HG03097 (cell line): ENCODE data around the gene CTNNBIP1.
A peak's percentile ranks its signal among the peaks of the same experiment; 100 is the strongest.

Experiments used
- ATAC-seq: cut with Tn5 transposase; IDR thresholded peaks from one replicate; pipeline ENCODE4 v1.9.1; 2021; ENCODE audit not compliant: unreplicated experiment, low FRiP score

CTNNBIP1 gene

DNA sequence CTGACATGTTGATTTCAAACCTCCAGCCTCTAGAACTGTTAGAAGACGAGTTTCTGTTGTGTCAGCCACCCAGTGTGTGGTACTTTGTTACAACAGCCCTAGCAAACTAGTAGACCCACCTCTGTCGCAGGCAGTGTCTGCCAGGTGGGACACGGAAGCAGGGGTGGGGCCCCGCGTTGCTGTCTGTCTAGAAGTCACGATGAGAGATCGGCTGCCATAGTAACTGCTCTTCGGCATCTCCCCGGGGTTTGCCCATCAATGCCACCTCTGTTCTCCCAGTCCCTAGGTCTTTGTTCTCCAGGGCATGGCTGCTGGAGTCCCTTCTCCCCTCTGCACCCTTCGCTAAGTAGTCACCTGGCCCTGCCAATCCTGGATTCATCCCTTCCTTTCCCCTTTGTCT lies 71.1 kb downstream of the CTNNBIP1 start:
- no peak for ATAC-seq

DNA sequence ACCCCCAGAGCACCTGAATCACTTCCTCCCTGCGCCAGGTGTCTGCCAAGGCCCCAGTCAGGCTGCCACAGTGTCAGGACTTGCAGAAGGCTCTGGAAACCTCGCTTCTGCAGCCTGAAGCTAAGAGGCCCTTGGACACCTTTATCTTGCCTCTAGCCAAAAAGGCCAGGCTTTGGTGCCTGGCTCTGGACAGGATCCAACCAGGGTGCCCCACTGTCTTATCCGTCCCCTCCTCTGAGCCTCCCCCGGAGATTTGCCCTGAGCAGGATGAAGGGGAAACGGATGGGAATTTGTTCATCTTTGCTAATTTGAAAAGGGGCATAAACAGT lies 73.5 kb downstream of the CTNNBIP1 start:
- no peak for ATAC-seq

GRCh38 chr1:9835758-9836631 lies 74.1 kb downstream of the CTNNBIP1 start:
- no peak for ATAC-seq

GRCh38 chr1:9835404-9835757 lies 74.7 kb downstream of the CTNNBIP1 start:
- ATAC-seq = no peak

DNA sequence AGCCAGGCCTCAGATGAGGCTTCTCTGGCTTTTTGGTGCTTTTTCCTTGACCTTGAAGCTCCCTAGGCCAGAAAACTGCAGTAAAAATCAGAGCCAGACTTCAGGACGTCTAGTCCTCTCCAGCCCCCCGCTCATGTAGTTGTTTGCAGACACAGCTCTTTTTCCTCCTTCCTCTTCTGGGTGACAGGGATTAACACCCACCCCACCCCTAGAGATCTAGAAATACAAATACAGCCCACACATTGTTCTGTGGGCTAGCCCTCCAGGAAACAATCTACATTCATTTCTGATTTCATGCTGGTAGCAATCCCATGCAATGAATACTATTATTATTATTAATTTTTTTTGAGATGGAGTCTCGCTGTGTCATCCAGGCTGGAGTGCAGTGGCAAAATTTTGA lies 76.4 kb downstream of the CTNNBIP1 start:
- ATAC-seq = no peak

DNA sequence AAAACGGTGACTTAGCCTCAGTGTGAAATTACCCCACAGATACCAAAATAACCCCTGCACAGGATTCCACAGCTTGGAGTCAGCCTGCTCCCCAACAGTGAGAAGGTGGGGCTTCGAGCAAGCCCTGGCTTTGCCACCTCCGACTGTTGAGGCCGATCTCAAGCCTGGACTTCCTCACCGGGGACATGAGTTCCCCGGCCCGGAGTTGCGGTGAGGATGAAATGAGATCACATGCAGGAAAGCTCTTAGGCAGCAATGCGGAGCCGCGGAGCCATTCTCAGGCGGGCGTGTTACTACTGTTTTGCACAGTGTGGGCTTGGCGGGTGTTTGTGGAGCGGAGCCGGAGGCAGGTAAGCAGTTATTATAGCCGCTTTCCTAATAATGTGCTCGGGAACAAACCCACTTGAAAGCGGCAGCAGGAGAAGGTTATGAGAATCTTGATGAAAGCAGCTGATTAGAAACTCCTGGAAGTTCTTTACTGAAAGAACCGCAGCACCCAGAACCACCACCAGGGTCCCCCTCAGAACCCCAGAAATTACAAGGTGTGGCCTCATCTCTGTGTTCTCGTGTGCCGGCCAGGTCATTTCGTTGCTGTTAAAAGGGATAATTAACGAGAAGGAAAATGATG lies 82.4 kb downstream of the CTNNBIP1 start:
- ATAC-seq = no peak

DNA sequence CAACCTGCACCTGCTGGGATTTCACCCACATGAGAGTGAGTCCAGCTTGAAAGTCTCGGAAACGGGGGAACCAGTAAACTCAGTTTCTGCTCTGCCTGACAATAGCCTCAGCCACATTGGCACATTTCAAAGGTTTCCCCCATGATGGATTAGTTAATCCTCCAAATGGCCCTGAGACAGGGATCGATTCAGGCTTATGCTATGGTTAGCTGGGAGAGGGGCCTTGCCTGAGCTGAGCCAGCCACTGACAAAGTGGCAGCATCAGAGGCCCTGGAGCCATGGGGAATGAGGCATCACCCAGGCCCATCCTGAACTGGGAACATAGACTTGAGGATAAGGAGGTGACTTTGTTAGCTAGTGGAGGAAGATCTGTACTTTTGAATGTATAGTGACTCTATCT lies 83.5 kb downstream of the CTNNBIP1 start:
- no peak for ATAC-seq

DNA sequence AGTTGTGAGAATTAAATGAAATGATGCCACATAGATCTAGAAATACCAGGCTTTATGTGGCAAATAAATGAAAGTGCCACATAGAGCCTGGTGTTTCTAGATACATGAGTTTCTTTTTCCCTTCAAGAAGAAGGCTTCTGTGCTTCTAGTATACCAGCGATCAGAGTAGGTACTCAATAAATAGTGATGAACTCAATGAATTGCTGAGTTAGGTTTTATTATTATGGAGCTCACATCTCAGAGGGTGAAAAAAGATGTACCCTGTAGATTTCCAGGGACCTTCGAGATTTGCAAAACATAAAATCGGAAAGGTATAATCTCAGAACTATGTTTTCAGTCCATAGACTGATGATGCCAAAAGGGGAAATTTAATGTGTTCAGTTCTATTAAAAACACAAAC lies 84.0 kb downstream of the CTNNBIP1 start:
- no peak for ATAC-seq

- ATAC-seq = no peak
These were observed 84.7 kb downstream of the CTNNBIP1 start for GRCh38 chr1:9825093-9826074.

GRCh38 chr1:9824702-9825089 lies 85.4 kb downstream of the CTNNBIP1 start:
- ATAC-seq = no peak

DNA sequence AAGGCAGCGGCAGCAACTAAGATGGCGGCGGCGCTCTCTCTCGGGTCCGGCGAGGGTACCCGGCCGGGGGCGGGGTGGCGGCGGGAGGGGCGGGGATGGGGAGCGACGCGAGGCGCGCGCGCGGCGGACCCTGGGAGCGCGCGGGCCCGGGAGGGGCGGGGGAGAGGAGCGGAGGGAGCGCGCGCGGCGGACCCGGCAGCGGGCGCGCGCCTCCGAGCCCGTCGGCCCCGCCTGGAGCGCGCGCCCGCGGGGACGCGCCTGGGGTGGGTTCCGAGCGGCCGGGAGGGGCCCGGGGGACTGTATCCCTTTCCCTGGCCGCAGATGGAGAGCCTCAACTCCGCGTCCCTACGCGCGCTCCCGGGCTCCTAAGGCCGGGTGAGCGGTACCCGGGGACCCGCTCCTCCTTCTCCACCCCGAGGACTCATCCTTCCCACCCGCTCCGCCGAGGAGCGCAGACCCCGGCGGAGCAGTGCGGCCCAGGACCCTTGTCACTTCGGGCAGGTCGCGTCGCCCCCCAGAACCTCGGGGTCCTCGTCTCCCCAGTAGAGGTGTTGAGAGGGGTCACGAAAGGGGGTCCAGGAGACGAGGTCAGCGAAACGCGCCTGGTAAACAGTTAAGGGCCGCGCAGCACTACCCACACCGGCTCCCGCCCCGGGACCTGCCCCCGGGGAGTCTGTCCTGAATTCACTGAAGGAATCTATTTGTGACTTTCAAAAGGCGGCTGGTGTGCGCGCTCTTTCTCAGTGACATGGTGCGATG lies 85.9 kb downstream of the CTNNBIP1 start, which contains the start of gene CLSTN1:
TSS of gene CLSTN1 (minus strand) at position 23 of the 759 bp plus-strand sequence. CDS start 232 bp downstream, outside the sequence.
- ATAC-seq = peak; percentile 48

DNA sequence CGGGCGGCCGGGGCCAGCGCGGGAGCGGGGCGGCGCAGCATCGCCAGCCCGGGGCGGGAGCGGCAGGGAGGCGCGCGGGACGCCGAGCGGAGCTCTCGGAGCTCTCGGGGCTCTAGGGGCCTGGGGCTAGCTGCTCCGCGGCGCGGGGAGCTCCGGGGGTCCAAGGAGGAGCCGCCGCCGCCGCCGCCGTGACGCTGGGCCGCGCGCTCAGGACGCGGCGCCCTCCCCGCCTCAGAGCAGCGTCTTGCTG lies 86.5 kb downstream of the CTNNBIP1 start:
- ATAC-seq = peak; percentile 15

GRCh38 chr1:9822897-9823692 lies 87.0 kb downstream of the CTNNBIP1 start:
- no peak for ATAC-seq

DNA sequence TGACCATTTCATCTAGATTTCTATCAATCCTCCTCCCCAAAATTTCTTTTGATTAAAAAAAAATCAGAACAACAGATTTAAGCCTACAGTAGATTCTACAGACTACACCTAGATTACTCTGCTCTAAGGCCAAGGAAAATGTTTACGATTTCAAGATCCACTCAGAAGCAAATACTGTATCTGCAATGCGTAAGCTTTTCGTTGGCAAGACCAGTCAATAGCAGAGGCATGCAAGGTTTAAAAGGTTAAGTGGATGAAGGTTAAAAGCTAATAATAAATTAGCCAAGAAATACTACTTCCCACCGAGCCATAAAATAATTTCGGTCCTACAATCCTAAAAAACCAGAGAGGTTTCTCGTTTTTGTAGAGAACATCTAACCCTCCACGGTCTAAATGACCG lies 87.6 kb downstream of the CTNNBIP1 start:
- ATAC-seq = no peak

- no peak for ATAC-seq
These were observed 88.4 kb downstream of the CTNNBIP1 start for GRCh38 chr1:9821710-9822109.

DNA sequence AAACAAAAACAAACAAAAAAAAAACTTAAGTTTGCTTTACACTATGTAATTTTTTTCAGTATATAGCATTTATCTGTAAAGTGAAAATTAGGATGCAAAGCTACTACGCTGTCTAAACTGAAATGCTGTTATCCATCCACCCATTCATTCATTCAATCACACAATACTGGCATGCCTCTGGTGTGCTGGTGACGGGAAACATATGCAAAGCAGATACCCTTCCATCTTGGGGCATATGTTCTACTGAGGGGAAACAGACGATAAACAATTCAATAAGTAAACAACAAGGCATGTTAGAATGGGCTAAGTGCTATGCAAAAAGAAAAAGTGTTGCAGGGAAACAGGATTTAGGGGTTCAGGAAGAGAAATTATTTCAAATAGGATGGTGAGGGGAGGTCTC lies 89.5 kb downstream of the CTNNBIP1 start:
- ATAC-seq = no peak

DNA sequence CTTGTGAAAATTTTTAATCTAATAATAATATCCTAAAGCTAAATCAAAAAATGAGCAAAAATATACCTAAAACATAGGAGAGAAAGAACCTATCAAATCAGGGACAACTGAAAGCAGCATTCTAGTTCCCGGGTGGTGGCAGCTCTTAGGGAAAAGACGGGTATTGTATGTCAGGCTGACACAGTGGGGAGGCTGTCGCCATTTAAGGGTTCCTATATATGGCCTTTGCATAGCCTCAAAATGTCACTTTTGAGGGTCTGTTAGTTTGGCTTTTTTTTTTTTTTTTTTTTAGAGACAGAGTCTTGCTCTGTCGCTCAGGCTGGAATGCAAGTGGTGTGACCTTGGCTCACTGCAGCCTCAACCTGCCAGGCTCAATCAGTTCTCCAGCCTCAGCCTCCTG lies 92.3 kb downstream of the CTNNBIP1 start:
- ATAC-seq = no peak

- ATAC-seq = no peak
These were observed 93.9 kb downstream of the CTNNBIP1 start for GRCh38 chr1:9816199-9816598.

DNA sequence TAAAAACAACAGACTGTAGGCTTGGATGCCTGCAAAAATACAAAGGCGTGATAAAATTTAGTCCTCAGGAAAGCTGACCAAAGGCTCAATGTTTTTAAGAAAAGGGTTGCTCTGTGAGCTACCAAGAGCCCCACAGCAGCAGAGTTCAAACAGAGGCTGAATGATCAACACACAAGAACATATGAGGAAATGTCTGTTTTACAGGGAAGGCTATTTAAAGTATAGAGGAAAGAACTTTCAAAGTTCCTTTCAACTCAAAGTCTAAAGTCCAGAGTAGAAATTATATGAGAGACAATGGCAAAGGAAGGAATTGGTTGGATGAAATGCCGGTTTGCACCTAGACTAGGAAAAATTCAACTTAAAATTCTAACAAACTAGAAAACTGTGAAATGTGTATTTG lies 94.9 kb downstream of the CTNNBIP1 start:
- ATAC-seq = no peak

- no peak for ATAC-seq
These were observed 95.5 kb downstream of the CTNNBIP1 start for GRCh38 chr1:9814619-9815018.
